ENCODE data around the gene PLCE1. TPM values are rescaled to one million over a fixed set of nuclear protein-coding genes. Genes with fewer than 3 reads are reported as not detected.

Gene PLCE1
- total RNA-seq (2022) (1.8 and 3.2 TPM in 2 replicates), Bru-seq, nascent RNA (percentile 45 among the genes with signal in this experiment), BruChase-seq, experiment 1, labeled RNA remaining after a 6-hour chase (percentile 33 among the genes with signal in this experiment), BruChase-seq, experiment 2, labeled RNA remaining after a 2-hour chase (percentile 34 among the genes with signal in this experiment)
- long read RNA-seq, partial matches to known transcripts, result 0 of 6 reads
- long read RNA-seq, other reads (novel, unspliced or antisense), result 6 of 6 reads

- H3K9me3 Mint-ChIP-seq (ENCODE audit: low read depth, unreplicated experiment), result no peaks in the 10 kb centered on the region
- peaks cover 37% of the 10 kb centered on the region for H3K4me1 Mint-ChIP-seq (ENCODE audit: low read depth, unreplicated experiment)
- DNase-seq, result peak; percentile 59
- peak within 1 kb of the TSS; percentile 5 for H3K27ac Mint-ChIP-seq (ENCODE audit: unreplicated experiment)
- H3K27me3 Mint-ChIP-seq (ENCODE audit: unreplicated experiment), result peaks cover 47% of the 10 kb centered on the region
- peak within 1 kb of the TSS; percentile 81 for H3K4me3 Mint-ChIP-seq (ENCODE audit: low read depth, unreplicated experiment)
- intact Hi-C loops (cut with micrococcal nuclease; ENCODE audit: unreplicated experiment), result loop anchor here (5.0 kb wide), 1 partner anchor 48 kb away; no protein-coding TSS in a partner anchor
- TF ChIP-seq CTCF (IDR thresholded peaks at IDR 0.05; ENCODE audit: unreplicated experiment), result no peak
- peaks cover 4% of the 10 kb centered on the region for H3K36me3 Mint-ChIP-seq (ENCODE audit: insufficient read depth, unreplicated experiment)
- no TSS peak for BruUV-seq (replicated peaks)
- CTCF ChIA-PET, result interaction anchor here (0.5 to 1.7 kb wide), 2 partner anchors 12 to 18 kb away, joined by 3 to 5 read pairs; no protein-coding TSS in a partner anchor
These were observed at the start of gene PLCE1 for GRCh38 chr10:93993782-93994437. TSS of gene PLCE1 (plus strand) at chr10:93993931. CDS start at chr10:94031047, 37,116 bp downstream.

GRCh38 chr10:93945819-93946218 lies 47.9 kb upstream of the PLCE1 start:
- no peak overlapping the region for H3K27ac Mint-ChIP-seq (ENCODE audit: unreplicated experiment)
- no peak for DNase-seq
- intact Hi-C loops (cut with micrococcal nuclease; ENCODE audit: unreplicated experiment), result no loop called here
- H3K9me3 Mint-ChIP-seq (ENCODE audit: low read depth, unreplicated experiment), result no peaks in the 10 kb centered on the region
- H3K27me3 Mint-ChIP-seq (ENCODE audit: unreplicated experiment), result peaks cover 35% of the 10 kb centered on the region
- H3K4me3 Mint-ChIP-seq (ENCODE audit: low read depth, unreplicated experiment), result no peak overlapping the region
- CTCF ChIA-PET, result no interaction called here
- no peak for TF ChIP-seq CTCF (IDR thresholded peaks at IDR 0.05; ENCODE audit: unreplicated experiment)
- H3K4me1 Mint-ChIP-seq (ENCODE audit: low read depth, unreplicated experiment), result no peaks in the 10 kb centered on the region
- no peaks in the 10 kb centered on the region for H3K36me3 Mint-ChIP-seq (ENCODE audit: insufficient read depth, unreplicated experiment)
- no TSS peak for BruUV-seq (replicated peaks)

GRCh38 chr10:93947055-93947454 lies 46.7 kb upstream of the PLCE1 start:
- H3K27me3 Mint-ChIP-seq (ENCODE audit: unreplicated experiment), result peaks cover 32% of the 10 kb centered on the region
- no peaks in the 10 kb centered on the region for H3K4me1 Mint-ChIP-seq (ENCODE audit: low read depth, unreplicated experiment)
- CTCF ChIA-PET, result no interaction called here
- H3K9me3 Mint-ChIP-seq (ENCODE audit: low read depth, unreplicated experiment), result no peaks in the 10 kb centered on the region
- intact Hi-C loops (cut with micrococcal nuclease; ENCODE audit: unreplicated experiment), result no loop called here
- BruUV-seq (replicated peaks), result no TSS peak
- no peak overlapping the region for H3K27ac Mint-ChIP-seq (ENCODE audit: unreplicated experiment)
- no peak for TF ChIP-seq CTCF (IDR thresholded peaks at IDR 0.05; ENCODE audit: unreplicated experiment)
- no peak for DNase-seq
- H3K4me3 Mint-ChIP-seq (ENCODE audit: low read depth, unreplicated experiment), result no peak overlapping the region
- H3K36me3 Mint-ChIP-seq (ENCODE audit: insufficient read depth, unreplicated experiment), result no peaks in the 10 kb centered on the region

- CTCF ChIA-PET, result no interaction called here
- H3K9me3 Mint-ChIP-seq (ENCODE audit: low read depth, unreplicated experiment), result no peaks in the 10 kb centered on the region
- no peaks in the 10 kb centered on the region for H3K36me3 Mint-ChIP-seq (ENCODE audit: insufficient read depth, unreplicated experiment)
- H3K27me3 Mint-ChIP-seq (ENCODE audit: unreplicated experiment), result peaks cover 27% of the 10 kb centered on the region
- BruUV-seq (replicated peaks), result no TSS peak
- H3K27ac Mint-ChIP-seq (ENCODE audit: unreplicated experiment), result no peak overlapping the region
- intact Hi-C loops (cut with micrococcal nuclease; ENCODE audit: unreplicated experiment), result no loop called here
- H3K4me3 Mint-ChIP-seq (ENCODE audit: low read depth, unreplicated experiment), result no peak overlapping the region
- H3K4me1 Mint-ChIP-seq (ENCODE audit: low read depth, unreplicated experiment), result no peaks in the 10 kb centered on the region
- no peak for TF ChIP-seq CTCF (IDR thresholded peaks at IDR 0.05; ENCODE audit: unreplicated experiment)
- DNase-seq, result no peak
These were observed 46.2 kb upstream of the PLCE1 start for GRCh38 chr10:93947524-93947923.

All from Calu3 (cell line).